SK-N-DZ (cell line): Measurements from ENCODE around the gene DENND1C.

ENCODE experiments used
- DNase-seq: peaks from one replicate; pipeline ENCODE4 v3.0.0-alpha.2; 2015; ENCODE audit warnings: low spot score

Gene DENND1C

DNA sequence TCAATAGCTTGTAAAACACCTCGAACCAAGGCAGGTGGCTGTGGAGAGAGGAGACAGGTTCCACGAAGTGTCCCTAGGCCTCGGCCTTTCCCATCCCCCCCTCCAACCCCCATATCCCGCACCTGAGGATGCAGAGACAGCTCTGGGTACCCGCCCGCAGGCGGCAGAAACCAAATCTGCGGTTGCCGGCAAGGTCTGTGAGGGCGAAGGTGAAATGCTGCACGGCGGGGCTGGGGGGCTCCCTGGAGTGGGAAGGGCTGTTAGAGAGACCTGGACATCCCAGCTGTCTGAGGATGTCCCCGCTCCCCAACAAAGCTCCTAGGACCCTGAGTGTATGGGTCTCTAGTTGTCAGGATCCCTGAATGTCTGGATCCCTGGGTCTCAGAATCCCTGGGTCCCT, 2.8 kb downstream of the DENND1C start:
- DNase-seq: no peak

DNA sequence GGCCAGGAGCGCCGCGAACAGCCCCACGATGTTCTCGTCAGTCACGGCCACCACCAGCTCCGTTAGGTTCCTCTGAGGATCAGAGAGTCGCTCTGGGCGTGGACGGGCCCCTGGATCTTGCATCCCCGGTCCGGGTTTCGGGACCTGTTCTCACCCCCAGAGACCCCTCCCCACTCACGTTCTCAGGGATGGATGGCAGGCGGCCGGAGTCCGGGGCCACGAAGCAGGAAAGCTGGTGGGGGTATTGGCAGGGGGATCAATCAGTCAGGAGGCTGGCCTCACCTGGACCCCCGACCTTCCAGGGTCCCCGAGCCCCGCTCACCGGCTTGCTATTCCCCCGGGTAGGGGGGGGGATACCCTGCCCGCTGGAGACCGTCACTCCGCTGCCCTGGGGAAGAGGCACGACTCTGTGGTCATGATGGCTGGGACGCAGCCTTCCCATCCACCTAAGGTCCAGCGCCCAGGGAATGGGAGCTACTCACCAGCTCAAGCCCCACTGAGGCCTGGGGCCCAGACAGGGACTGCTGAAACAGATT, 4.6 kb downstream of the DENND1C start:
- DNase-seq: no peak

DNA sequence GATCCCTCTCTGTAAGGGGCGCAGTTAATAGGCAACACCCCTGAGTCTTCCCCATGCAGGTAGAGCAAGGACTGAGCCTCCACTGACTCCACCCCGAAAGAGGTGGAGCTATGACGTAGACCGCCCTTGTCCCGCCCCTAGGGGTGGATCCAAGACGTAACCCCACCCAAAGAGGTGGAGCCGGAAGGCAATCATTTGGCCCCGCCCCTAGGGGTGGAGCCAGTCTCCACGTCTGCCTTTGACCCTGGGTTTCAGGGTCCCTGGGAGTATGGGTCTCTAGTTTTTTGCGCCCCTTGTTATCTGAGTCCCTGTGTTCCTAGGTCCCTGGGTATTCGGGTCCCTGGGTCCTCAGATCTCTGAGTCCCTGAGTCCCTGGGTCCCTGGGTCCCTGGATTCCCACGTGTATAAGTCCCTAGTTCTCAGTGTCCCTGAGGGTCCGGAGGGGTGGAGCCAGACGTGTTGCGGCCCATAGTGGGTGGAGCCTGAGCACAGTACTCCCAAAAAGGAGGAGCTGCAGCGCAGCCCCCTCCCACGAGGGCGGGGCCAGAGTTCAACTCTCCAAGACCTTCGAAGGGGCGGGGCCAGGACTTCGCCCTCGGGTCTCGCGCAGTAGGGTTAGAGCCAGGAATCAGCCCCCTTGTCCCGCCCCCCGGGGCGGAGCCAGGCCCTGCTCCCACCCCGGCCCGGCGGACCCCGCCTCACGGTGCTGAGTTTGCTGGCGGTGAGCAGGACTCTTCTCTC, 5.3 kb downstream of the DENND1C start:
- peak; percentile 63 for DNase-seq

GRCh38 chr19:6475321-6476108, 6.1 kb downstream of the DENND1C start:
- no peak for DNase-seq

- no peak for DNase-seq
Measured at GRCh38 chr19:6473647-6474046, 7.9 kb downstream of the DENND1C start.

DNA sequence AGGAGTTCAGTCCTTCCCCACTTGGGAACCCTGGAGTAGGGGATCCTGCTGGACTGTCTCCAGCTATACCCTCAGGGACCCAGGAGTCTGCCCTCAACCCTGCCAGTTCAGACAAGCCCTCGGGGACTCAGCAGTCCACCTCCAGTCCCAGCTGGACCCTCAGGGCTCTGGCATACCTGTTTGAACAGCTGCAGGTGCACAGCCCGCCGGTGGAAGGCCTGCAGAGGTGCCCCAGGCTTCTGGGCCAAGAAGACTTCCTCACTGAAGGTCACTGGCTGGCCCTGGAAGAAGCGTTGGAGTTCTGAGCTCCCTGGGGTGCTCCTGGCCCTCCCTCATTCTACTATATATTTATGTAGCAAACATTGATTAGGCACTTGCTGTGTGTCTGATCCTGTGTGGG, 8.9 kb downstream of the DENND1C start:
- DNase-seq: no peak

- DNase-seq: no peak
Measured at GRCh38 chr19:6471076-6471475, 10.5 kb downstream of the DENND1C start.

GRCh38 chr19:6470173-6470572, 11.4 kb downstream of the DENND1C start:
- DNase-seq: no peak

DNA sequence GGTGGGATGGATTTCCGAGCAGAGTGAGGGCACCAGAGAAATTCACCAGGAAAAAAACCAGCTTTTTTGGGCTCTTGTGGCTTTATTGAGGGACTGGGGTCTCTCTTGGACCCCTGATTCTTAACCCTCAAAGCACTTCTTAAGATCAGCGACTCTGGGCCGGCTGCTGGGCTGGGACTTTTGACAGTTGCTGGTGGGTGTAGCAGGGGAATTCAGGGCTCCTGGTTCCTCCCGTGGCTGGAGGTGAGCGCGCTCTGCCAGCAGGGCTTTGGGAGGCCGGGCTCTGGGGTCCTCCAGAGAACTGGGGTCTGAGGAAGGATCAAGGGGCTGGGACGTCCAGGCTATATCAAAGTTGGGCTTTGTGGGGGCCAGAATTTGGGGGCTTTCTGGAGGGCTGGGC, 14.2 kb downstream of the DENND1C start:
- no peak for DNase-seq

DNA sequence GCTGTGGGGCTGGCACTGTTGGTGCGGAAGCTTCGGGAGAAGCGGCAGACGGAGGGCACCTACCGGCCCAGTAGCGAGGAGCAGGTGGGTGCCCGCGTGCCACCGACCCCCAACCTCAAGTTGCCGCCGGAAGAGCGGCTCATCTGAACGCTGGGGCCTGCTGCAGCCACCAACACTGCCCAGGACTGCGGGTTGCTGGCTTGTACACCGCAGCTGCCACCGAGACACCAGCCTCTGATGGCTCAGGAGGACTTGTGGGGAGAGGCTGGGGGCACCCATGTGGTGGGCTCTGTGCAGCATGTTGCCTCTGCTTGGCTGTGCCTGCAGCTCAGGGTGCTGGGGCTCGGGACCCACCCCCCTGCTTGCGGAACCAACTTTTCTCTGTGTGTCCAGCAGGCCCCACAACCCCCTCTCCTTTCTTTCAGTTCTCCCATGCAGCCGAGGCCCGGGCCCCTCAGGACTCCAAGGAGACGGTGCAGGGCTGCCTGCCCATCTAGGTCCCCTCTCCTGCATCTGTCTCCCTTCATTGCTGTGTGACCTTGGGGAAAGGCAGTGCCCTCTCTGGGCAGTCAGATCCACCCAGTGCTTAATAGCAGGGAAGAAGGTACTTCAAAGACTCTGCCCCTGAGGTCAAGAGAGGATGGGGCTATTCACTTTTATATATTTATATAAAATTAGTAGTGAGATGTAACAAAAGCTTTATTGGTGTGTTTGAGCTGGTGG, 14.9 kb downstream of the DENND1C start:
- DNase-seq: no peak

- DNase-seq: no peak
Measured at GRCh38 chr19:6465663-6466062, 15.9 kb downstream of the DENND1C start.

DNA sequence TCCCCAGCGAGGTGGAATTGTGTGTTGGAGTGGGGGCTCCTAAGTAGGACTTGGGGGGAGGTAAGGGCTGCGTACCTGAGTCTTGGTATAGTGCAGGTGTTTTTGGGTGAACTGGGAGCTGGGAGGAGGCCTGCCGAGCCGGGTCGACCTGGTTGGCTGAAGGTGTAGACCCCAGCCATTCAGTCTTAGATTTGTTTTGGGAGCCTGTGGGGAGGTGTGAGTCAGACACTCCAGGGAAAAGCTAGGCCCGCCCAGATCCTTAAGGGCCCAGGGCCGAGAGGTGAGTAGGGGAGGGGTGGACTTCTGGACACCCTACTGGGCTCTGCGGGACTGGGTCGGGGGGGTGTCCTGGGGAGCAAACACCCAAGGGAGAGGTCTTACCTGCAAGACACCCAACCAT, 16.6 kb downstream of the DENND1C start:
- no peak for DNase-seq

- DNase-seq: no peak
Measured at GRCh38 chr19:6464070-6464873, 17.3 kb downstream of the DENND1C start, which contains the start of gene CRB3. Gene CRB3, plus strand, starts transcription at chr19:6464271. Its CDS starts 431 bp downstream, at chr19:6464702.

GRCh38 chr19:6460099-6460884, 21.3 kb downstream of the DENND1C start:
- peak; percentile 97 for DNase-seq

DNA sequence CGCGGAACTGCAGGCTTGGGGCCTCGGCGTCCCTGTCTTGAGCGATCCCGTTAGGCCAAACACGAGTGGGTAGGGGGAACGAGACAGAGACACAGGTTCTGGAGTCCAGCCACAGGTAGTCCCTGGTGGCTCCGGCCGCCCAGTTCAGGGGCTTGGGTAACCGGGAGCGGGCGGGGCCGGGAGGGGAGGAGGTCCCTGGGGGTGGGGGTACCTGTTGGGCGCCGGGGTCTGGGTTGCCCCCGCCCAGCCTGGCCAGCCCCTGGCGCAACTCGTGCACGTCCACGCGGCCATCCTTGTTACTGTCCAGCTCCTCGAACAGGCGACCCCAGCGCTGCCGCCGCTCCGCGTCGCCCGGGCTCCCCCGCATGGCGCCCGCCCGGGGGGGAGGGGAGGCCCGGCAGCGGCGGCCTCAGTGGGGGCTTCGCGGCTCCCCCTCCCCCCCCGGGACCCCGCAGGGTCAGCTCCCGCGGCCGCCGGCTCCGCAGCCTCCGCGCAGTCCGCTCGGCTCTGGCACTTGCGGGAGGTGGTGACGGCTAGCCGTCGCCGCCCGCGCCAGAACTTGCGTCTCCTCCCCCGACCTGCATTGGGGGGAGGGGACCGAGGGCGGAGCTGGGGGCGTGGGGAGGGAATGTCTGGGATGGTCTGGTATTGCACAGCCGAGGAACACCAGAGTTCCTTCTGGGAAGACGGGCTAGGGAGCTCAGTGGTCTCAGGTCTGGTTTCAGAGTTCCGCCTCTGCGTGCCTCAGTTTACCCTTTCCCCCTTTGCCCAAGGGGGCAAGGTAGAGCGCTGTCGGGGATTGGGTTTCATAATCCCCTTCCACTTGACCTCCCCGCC, 22.1 kb downstream of the DENND1C start, which contains the start of gene SLC25A23:
Gene SLC25A23, minus strand, starts transcription at position 531 of the 837 bp plus-strand sequence. Its CDS starts 164 bp downstream, at position 367.
- peak; percentile 82 for DNase-seq

GRCh38 chr19:6458695-6459261, 22.8 kb downstream of the DENND1C start:
- no peak for DNase-seq

DNA sequence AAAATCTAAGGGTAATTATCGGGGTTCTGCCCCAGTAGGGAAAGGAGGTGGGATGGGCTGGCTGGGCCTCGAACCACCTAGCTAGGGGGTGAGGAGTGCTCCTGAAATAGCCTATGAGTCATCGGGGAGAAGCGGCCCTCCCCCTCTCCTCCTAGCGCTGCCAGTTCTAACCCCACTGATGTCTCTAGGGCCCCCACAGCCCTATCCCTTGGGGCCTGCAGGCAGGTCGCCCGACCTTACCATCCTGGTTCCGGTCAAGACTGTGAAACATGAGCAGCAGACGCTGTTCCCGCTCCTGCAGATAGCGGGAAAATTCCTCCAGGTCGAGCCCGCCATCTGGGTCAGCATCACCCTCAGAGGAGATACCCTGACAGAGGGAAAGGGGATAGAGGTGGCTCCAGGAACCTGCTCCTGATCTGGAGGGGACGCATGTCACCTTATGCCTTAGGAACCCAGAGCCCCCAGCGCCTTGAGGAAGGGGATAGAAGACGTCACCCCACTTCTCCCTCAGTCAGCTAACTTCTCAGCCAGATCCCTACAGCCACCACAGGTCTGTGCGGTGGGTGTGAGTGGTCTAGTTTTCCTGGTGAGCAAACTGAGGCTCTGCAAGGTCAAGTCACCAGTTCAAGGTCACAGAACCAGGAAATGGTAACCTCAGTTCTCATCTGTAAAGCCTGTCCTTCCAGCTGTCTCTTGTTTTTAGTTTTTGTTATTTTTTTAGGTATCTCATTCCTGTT, 23.5 kb downstream of the DENND1C start:
- no peak for DNase-seq

DNA sequence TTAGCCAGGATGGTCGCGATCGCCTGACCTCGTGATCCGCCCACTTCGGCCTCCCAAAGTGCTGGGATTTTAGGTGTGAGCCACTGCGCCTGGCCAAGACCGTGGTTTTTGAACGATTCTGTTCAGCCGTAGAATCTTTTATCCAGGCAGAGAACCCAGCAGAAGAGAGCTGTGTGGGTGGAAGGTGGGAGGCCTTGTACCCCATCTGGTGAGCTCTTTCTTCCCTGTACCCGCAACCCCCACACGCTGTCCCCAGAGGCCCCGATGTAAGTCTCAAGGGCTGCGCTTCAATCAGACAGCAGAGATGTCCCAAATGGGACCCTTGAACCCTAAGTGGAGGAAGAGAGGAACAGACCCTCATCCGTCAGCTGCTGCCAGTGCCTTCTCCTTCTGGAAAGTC, 25.7 kb downstream of the DENND1C start:
- DNase-seq: no peak
